ENCODE results near the gene DIRAS1. TPM values are rescaled to one million over a fixed set of nuclear protein-coding genes. Genes with fewer than 3 reads are reported as not detected.

DIRAS1 gene
- total RNA-seq, 4 donors from 2014 or later = 0.62 to 2.5 (median 2.0) TPM; not detected in 1

DNA sequence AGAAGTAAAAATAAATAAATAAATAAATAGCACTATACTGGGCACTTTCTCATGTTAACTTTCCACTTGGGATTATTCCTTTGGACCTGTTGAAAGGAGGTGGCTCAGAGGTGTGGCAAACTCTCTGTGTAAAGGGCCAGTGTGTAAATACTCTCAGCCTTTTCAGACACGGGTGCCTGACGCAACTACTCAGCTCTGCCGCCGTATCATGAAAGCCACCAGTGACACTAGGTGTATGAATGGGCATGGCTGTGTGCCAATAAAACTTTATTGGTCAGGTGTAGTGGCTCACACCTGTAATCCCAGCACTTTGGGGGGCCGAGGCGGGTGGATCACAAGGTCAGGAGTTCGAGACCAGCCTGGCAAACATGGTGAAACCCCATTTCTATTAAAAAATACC, 38.8 kb upstream of the DIRAS1 start:
- no peak for DNase-seq
- TF ChIP-seq, protein P1, sequence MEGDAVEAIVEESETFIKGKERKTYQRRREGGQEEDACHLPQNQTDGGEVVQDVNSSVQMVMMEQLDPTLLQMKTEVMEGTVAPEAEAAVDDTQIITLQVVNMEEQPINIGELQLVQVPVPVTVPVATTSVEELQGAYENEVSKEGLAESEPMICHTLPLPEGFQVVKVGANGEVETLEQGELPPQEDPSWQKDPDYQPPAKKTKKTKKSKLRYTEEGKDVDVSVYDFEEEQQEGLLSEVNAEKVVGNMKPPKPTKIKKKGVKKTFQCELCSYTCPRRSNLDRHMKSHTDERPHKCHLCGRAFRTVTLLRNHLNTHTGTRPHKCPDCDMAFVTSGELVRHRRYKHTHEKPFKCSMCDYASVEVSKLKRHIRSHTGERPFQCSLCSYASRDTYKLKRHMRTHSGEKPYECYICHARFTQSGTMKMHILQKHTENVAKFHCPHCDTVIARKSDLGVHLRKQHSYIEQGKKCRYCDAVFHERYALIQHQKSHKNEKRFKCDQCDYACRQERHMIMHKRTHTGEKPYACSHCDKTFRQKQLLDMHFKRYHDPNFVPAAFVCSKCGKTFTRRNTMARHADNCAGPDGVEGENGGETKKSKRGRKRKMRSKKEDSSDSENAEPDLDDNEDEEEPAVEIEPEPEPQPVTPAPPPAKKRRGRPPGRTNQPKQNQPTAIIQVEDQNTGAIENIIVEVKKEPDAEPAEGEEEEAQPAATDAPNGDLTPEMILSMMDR (IDR thresholded peaks at IDR 0.05 in 4 of 5, conservative IDR thresholded peaks at IDR 0.05 in 1 of 5) = no peak
- TF ChIP-seq POLR2A (IDR thresholded peaks at IDR 0.05) = no peak
- intact Hi-C loops (cut with DNase I; ENCODE audit: low total_unique reads) = no loop called here
- in situ Hi-C loops (cut with MboI; ENCODE audit: low sequenced_read_pairs in 4 of 4) = no loop called here
- no peaks in the 10 kb centered on the region for H3K9me3 ChIP-seq
- no peak overlapping the region for H3K4me3 ChIP-seq
- H3K36me3 ChIP-seq = peaks cover 0 to 86% of the 10 kb centered on the region in 2 donors
- no peaks in the 10 kb centered on the region for H3K27me3 ChIP-seq
- no peaks in the 10 kb centered on the region for H3K4me1 ChIP-seq
- ATAC-seq = no peak
- no peak overlapping the region for H3K27ac ChIP-seq

DNA sequence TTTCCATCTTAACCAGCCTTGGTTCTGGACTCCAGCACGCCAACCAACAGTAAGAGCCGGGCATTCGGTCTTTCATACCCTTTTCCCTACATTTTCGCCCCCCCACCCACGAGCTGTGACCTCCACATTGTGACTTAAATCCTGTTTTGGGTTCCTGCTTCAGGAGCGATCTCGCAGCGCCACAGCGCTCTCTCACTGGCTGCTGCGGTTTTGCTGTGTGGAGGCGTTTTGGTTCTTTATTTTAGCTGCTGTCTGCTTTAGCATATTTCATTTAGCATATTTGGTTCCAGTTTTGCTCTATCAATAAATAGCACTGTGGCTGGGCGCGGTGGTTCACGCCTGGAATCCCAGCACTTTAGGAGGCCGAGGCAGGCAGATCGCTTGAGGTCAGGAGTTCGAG, 38.2 kb upstream of the DIRAS1 start:
- TF ChIP-seq POLR2A (IDR thresholded peaks at IDR 0.05) = no peak
- TF ChIP-seq, protein P1 (IDR thresholded peaks at IDR 0.05 in 4 of 5, conservative IDR thresholded peaks at IDR 0.05 in 1 of 5) = no peak
- Histone ChIP-seq H3K27ac (no peak overlapping the region), H3K27me3 (no peaks in the 10 kb centered on the region), H3K4me1 (no peaks in the 10 kb centered on the region), H3K36me3 (peaks cover 0 to 84% of the 10 kb centered on the region in 2 donors), H3K9me3 (no peaks in the 10 kb centered on the region), H3K4me3 (no peak overlapping the region)
- DNase-seq = no peak
- intact Hi-C loops (cut with DNase I; ENCODE audit: low total_unique reads) (no loop called here), in situ Hi-C loops (cut with MboI; ENCODE audit: low sequenced_read_pairs in 4 of 4) (no loop called here)
- ATAC-seq = no peak

DNA sequence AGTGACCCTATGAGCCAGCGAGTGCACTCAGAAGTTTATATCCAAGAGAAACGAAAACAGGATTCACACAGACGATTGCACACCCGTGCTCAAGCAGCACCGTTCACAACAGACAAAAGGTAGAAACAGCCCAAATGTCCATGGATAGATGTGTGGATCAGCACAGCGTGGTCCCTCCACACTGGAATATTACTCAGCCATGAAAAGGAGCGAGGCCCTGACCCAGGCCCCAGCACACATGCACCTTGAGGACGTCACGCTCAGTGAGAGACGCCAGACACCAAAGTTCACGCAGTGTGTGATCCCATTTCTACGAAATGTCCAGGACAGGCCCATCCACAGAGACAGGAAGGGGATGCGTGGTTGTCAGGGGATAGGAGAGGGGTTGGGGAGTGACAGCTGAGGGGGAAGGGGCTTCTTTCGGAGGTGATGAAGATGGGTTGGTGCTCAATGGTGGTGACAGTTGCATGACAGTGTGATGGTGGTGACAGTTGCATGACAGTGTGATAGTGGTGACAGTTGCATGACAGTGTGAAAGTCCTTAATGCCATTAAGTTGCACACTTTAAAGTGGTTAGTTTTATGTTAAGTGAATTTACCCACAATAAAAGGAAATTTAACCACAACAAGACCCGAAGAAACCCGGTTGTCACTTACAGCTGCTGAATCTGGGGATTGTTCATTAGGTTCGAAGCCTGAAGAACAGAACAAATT, 37.6 kb upstream of the DIRAS1 start:
- Histone ChIP-seq H3K27ac (no peak overlapping the region), H3K27me3 (no peaks in the 10 kb centered on the region), H3K4me1 (no peaks in the 10 kb centered on the region), H3K9me3 (no peaks in the 10 kb centered on the region), H3K4me3 (no peak overlapping the region), H3K36me3 (peaks cover 0 to 83% of the 10 kb centered on the region in 2 donors)
- TF ChIP-seq POLR2A (IDR thresholded peaks at IDR 0.05) = no peak
- TF ChIP-seq, protein P1 (IDR thresholded peaks at IDR 0.05 in 4 of 5, conservative IDR thresholded peaks at IDR 0.05 in 1 of 5) = no peak
- intact Hi-C loops (cut with DNase I; ENCODE audit: low total_unique reads) (no loop called here), in situ Hi-C loops (cut with MboI; ENCODE audit: low sequenced_read_pairs in 4 of 4) (no loop called here)
- ATAC-seq (no peak), DNase-seq (no peak)

DNA sequence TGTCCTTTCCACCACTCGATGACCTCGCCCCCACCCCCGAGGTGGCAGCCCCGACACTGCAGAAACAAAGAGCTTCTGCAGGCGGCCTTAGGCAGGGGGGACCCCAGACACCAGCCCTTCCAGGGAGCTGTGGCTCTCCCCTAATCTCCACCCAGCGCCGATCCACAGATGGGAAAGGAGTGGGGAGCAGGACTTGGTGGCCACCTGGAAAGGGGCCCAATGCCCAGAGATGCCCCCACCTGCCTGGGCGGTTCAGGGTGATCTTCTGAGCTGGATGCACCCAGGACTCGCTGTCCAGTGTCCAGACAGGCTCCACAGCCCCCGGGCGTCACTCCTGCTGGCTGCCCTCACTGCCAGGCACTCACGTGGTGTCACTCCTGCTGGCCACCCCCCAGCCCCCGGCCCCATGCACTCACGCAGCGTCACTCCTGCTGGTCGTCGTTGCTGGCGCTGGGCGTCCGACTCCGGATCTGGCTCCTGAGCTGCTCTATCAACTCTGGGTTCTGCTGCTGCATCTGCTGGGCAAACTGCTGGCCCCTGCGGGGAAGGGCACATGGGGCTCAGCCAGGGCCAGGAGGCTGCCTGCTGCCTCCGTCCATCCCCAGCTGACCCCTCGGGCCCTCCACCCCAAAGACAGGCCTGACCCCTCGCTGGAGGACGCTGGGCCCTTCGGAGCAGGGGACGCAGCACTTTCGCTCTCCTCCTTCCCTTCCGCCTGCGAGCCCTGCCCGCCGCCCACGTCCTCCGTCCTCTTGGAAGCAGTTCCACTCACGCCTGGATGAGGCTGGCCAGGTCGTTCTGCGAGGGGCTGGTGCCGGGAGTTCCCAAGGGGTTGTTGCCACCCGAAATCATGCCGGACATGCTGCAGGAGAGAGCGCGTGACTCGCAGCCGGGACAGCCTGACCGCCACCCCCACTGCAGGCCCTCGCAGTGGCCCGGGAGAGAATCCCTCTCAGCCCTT, 36.0 kb upstream of the DIRAS1 start:
- no peak overlapping the region for H3K27ac ChIP-seq
- DNase-seq (no peak), ATAC-seq (no peak)
- in situ Hi-C loops (cut with MboI; ENCODE audit: low sequenced_read_pairs in 4 of 4) (no loop called here), intact Hi-C loops (cut with DNase I; ENCODE audit: low total_unique reads) (no loop called here)
- H3K9me3 ChIP-seq = no peaks in the 10 kb centered on the region
- no peaks in the 10 kb centered on the region for H3K4me1 ChIP-seq
- peaks cover 0 to 74% of the 10 kb centered on the region in 2 donors for H3K36me3 ChIP-seq
- no peaks in the 10 kb centered on the region for H3K27me3 ChIP-seq
- TF ChIP-seq POLR2A (IDR thresholded peaks at IDR 0.05) = no peak
- TF ChIP-seq, protein P1 (IDR thresholded peaks at IDR 0.05 in 4 of 5, conservative IDR thresholded peaks at IDR 0.05 in 1 of 5) = no peak
- H3K4me3 ChIP-seq = no peak overlapping the region
